GM12872 (cell line): ENCODE measurements around the gene C16orf92.

Experiments
- CTCF ChIP-seq: IDR thresholded peaks from 3 replicates; pipeline ENCODE4 v1.5.1; 2011; ENCODE audit warnings: low read depth, mild to moderate bottlenecking, low read length, moderate library complexity; ENCODE audit not compliant: insufficient read depth

The C16orf92 gene

DNA sequence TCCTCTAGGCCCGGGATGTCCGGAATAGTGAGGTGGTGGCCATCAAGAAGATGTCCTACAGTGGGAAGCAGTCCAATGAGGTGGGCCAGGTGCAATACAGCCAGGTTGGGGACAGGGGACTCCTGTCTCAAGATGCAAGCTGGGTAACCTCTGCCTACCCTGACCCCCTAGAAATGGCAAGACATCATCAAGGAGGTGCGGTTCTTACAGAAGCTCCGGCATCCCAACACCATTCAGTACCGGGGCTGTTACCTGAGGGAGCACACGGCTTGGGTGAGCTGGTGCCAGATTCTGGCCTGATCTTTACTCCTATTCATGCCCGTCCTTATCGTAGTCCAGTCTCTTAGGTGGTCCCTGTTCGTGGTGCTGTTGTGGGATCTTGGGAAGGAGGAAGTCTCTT, 44.9 kb upstream of the C16orf92 start:
- TF ChIP-seq CTCF: no peak

GRCh38 chr16:29978564-29979270, 44.3 kb upstream of the C16orf92 start:
- no peak for TF ChIP-seq CTCF

DNA sequence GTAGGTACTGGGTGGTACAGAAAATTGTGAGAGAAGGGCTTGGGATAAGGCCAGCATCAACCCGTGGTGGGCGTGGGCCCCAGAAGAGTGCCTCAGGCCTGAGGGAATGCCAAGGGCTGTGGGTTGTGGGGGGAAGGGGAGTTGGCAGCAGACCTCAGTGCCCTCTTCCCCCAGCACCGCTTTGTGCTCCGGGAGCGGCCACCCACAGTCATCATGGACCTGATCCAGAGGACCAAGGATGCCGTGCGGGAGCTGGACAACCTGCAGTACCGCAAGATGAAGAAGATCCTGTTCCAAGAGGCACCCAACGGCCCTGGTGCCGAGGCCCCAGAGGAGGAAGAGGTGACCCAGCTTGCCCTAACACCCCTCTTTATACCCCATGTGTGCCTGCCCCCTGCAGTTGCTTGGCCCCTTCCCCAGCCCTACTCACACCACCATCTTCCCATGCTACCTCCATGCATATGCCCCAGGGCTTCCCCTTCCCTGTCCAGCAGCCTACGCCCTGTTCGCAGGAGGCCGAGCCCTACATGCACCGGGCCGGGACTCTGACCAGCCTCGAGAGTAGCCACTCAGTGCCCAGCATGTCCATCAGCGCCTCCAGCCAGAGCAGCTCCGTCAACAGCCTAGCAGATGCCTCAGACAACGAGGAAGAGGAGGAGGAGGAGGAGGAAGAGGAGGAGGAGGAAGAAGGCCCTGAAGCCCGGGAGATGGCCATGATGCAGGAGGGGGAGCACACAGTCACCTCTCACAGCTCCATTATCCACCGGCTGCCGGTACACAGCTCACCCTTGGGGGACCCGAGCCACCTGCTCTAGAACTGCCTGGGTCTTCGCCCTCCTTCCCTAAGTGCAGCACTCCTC, 40.2 kb upstream of the C16orf92 start:
- no peak for TF ChIP-seq CTCF

DNA sequence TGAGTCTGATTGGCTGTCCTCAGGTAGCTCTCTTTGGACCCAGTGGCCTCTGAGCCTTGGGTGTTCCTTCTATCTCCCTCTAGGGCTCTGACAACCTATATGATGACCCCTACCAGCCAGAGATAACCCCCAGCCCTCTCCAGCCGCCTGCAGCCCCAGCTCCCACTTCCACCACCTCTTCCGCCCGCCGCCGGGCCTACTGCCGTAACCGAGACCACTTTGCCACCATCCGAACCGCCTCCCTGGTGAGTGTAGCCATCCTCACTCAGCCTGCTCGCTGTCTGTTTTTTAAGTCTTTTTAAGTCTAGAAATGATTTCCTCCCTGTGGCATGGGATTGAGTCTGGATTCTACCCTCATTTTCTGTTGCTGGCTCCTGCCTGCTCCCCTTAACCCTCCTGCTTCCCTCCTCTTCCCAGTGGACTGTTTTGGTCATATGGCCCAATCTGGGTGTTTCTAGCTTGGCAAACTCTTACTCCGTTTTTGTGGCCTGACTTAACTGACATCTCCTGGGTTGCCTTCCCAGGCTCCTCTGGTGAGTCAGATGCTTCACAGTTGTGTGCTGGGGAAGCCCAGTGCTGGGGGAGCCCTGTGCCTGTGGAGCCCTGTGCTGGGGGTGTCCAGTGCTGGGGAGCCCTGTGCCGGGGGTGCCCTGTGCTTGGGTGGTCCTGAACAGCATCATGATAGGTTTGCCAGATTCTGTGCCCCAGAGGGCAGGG, 39.4 kb upstream of the C16orf92 start:
- no peak for TF ChIP-seq CTCF

- no peak for TF ChIP-seq CTCF
Measured at GRCh38 chr16:29984137-29984763, 38.7 kb upstream of the C16orf92 start.

DNA sequence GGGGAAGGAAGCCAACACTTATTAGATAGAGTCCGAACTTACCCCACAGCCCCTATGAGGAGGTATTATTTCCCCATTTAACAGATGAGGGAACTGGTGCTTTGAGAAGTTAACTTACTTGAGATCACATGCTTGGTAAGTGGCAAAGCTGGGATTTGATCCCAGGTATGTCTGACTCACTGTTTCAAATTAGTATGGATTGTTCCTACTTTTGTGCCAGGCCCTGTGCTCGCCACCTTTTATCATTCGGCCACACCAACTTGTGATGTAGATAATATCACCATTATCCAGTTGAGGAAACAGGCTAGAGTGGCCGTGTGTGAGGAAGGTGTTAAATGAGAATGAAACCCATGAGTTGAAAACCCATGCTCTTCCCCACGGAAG, 38.2 kb upstream of the C16orf92 start:
- TF ChIP-seq CTCF: no peak
